GM21825 (cell line): ENCODE measurements around the gene NAA10.

Source experiments
- ATAC-seq: cut with Tn5 transposase; IDR thresholded peaks from one replicate; pipeline ENCODE4 v1.9.1; 2021; ENCODE audit warnings: mild to moderate bottlenecking, moderate library complexity; ENCODE audit not compliant: unreplicated experiment

Gene NAA10

DNA sequence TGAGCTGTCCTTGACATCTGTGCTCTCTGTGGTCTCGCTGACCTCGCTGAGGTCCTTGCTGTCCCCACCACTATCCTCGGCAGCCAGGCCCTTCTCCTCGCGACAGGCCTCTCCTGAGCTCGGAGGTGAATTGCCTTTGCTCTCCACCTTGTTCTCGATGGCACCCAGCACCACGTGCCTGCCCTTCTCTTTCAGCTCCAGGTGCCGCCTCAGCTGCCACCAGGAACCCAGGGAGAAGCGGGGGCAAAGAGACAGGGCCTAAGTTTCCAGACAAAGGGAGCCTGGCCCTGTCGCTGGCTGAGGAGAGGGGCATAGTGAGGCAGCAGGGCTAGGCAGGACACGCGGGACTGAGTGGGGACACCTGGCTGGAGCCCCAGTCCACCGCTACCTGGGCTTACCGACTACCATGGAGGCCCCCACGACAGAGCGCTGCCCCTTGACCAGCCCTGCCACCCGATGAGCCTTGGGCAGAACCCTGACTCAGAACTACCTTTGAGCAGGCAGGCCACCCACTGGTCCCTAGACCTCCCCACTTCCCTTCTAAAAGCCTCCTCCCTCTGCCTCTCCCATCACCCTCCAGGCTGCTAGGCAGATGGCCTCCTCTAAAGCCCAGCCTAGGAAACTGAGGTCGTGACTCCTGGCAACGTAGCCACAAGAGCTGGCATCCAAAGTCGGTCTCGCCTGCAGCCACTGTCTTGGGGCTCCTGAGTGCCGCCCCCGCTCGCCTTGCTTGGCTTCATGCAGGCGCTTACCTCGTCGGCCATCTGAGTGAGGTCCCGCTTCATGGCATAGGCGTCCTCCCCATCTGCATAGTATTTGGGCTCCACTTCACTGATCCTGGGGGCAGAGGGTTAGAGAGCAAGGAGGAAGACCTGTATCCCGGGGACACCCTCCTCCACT is 4.6 kb downstream of the NAA10 start:
- ATAC-seq = no peak

DNA sequence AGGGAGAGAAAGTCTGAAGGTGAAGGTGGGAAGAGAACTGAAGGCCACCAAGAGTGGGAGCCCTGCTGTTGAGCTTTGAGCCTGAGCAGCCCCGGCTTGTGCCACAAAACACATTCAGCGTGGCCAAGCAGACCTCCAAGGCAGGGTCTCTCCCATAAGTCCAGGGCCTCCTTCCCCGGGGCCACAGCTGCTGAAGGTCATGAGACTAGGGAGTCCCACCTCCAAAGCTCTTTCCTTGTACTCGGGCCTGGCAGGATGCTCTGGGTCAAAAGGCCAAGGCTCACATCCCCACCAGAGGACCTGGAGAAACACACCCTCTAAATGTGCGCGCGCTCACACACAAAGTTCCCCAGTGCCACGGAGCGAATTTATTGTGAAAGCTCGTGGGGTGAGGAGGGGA is 5.3 kb downstream of the NAA10 start:
- no peak for ATAC-seq

- no peak for ATAC-seq
Measured at GRCh38 chrX:153928846-153929245, 6.0 kb downstream of the NAA10 start.

DNA sequence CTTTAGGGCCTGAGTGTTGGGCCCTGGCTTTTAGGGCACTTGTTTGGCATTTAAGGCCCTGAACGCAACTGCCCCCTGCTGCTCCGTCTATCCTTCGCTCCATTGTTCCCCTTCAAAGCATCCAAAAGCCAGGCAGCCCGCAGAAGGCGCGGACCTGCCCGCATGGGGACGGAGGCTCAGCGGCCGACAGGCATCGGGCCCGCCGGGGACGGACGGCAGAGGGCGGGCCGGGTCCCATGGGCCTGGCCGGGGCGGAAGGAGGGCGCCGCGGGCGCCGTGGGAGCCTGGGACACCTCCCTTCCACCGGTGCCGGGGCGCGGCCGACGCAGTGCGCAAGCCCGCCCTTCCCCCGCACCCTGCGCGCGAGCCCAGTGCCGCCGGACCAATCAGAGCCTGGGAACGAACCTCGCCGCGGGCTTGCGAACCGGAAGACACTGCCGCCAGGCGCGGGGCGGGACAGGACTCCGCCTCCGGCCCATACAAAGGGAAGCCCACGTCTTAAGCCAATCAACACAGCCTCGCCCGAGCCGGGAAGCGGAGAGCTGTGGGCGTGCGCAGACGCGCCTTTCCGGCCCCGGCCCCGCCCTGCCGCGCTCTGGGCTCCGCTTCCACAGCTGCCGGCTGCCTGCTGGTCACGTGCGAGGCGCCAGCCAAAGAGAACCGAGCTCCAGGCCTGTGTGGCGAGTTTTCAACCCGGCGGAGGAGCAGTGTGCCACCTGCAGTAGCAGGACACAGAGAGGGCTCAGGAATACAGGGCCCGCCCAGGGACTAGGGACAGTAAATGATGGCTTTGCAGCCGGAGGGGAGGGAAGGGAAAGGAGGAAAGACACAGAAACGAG is 6.7 kb downstream of the NAA10 start:
- peak; percentile 76 for ATAC-seq

- no peak for ATAC-seq
Measured at GRCh38 chrX:153927672-153927921, 7.2 kb downstream of the NAA10 start.

DNA sequence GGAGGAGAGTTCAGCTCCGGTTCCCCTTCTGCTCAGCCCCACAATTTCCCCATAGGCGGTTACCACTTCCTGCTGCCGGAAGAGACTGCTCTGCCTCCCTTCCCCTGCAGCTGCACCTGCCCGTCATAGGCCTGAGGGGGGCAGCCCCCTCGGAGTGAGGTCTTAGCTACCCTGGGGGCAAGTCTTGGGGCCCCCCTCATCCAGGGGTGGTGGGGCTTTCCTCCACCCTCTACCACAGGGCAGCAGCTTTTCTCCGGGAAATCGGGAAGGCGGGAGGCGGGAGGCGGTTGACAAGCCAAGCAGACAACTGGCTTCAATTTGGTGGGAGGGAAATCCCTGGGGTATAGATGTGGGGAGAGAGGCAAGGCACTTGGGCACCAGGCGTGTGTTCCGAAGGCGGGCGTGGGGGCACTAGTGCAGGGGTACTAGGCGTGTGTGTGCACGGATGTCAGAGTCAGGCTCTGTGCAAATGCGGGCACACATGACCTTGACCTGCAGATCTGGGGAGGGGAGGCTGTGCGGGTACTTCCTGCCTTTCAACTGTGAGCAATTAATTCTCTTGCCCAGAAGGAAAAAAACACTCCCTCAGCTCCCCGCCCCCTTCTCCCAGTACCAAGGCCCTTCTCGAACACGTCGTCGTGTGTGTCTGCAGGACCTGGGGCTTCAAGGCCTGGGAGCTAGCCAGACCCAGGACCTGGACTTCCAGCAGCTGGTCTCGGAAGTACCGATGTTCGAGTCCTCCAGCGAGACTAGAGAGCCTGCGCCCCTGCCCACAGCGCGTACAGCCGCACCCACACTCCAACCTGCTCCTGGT is 7.8 kb downstream of the NAA10 start:
- ATAC-seq = peak; percentile 37

DNA sequence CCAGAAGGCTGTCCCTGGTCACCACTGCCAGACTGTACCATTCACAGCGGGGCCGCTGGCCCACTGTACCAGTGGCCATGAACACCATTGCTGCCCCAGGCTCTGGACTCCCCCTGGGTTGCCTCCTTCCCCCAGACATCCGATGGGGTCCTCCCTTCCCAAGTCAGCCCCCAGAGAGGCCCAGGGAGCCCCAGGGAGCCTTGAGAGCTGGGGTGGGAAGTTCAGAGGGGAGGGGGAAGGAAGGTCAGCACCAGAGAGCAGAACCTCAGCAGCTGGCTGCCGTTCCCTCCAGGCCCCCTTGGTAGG is 8.3 kb downstream of the NAA10 start:
- no peak for ATAC-seq

DNA sequence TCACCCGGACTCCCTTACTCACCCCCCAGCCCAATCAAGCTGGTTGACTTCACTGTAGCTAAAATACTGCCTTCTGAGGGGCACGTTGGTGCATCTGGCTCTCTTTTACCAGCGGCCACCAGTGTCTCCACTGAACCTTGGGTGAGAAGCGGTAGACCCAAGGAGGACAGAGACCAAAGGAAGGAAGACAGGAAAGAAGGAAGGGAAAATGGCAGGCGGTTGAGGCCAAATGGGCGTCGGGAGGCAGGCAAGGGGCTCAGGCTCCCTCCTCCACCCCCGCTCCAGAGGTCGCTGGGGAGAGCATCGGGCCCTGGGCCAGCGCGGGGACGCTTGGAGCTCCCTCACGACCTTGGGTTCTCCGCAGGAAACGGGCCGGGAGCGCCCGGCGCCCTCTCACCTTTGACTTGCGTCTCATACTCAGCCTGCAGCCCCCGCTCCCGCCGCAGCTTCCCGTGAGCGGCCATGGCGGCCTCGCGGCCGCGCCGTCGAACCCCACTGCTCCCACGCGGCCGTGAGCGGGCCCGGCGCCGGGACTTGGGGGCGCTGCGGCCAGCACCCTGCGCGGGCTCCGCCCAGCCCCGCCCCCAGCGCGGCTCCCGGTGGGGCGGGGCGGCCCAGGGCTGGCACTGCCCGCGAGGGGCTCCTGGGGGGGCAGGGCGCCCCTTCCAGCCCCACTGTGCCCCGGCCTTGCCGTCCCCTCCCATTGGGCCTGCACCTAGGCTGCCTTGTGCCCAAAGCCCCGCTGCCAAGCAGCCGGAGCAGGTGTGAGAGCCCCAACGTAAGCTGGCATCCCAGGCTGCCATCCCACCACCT is 8.9 kb downstream of the NAA10 start, which contains the start of gene ARHGAP4:
ARHGAP4 (minus strand) TSS at position 526 of the 813 bp plus-strand sequence; CDS start at position 464, 62 bp downstream.
- no peak for ATAC-seq

GRCh38 chrX:153925387-153925738 is 9.5 kb downstream of the NAA10 start:
- ATAC-seq = no peak

DNA sequence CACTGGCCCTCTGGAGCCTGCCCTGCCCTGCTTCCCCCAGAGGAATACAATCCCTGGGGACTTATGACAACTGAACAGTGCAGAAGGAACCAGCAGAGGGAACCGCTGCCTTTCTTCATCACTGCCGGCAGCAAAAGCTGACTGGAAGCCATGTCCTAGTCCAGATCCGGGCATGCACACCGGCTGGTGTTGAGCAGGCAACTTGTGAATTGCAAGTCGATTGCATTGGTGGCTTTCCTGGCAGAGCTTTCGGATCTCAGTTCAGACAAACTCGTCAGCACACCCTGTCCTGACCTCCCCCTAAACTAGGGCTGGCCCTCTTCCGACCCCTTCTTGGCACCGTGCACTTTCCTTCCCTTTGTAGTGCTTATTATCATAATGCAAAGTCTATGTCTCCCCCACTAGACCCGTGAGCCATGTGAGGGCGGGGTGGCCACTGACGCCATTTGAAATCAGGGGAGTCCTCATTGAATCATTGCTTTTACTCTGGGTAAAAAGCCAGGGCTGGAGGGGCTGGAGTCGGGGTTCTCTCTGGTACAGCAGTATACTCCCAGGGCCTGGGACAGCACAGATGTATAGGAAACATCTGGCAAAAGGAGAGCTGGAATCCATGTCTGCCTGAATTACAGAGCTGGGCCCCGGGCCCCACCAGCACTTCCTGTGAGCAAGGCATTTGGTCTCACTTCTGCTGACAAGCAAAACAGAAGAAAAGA is 10.5 kb downstream of the NAA10 start:
- no peak for ATAC-seq

GRCh38 chrX:153922932-153923857 is 11.6 kb downstream of the NAA10 start:
- no peak for ATAC-seq

DNA sequence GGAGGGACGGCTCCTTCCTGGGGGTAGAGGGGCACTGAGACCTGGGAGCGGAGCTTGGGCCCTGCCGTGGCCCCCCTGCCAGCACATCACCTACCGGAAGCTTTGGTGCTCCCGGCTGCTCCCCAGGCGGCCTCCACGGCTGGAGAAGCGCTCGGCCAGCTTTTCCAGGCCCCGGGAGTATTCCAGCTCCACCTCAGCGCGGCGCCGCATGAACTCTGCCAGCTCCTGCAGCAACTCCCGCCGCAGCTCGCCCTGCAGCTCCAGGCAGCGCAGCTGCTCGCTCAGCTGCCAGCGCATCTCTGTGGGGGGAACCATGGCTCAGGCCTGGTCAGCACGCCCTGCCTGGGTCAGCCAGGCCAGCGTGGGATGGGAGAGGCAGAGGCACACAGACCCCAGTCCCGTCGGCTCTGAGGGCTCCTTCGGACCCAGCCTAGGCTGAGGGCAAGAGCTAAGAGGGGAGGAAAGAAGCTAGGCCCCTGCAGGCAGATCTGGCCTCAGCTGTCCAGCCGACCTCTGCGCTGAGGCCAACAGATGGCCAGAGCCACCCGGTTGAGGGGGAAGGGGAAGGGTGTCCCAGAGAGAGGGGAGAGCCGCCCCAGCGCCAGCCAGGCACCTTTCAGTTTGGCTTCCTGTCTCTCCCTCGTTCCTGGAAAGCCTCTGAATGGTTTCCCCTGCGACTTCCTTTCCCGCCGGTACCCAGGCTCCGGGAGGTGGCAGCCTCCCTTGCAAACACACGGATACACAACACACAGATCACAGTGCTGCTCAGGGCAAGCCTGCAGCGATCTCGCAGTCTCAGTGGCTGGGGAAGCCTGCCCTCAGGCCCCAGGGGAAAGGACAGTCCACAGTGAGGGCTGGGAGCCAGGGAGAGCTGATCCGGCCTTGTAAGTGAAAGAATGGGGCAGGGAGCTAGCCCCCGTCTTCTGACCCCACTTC is 13.1 kb downstream of the NAA10 start:
- no peak for ATAC-seq

DNA sequence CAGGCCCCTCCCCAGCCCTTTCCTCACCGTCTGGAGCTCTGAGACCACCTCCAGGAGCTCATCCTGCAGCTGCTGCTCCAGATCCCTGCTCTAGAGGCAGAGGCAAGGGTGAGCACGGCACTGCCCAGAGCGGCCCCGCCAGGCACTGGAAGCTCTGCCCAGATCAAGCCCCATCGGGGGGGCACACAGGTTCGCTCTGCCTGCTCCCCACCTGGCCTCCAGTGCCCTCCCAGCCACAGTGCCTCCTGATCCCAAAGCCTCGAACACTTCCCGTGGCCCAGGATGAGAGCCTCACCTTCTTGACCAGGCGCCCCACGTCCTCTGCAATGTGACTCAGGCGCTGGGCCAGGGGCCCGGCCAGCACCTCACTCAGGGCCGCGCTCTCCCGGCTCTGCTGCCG is 13.8 kb downstream of the NAA10 start:
- no peak for ATAC-seq

- no peak for ATAC-seq
Measured at GRCh38 chrX:153920546-153920945, 14.3 kb downstream of the NAA10 start.

DNA sequence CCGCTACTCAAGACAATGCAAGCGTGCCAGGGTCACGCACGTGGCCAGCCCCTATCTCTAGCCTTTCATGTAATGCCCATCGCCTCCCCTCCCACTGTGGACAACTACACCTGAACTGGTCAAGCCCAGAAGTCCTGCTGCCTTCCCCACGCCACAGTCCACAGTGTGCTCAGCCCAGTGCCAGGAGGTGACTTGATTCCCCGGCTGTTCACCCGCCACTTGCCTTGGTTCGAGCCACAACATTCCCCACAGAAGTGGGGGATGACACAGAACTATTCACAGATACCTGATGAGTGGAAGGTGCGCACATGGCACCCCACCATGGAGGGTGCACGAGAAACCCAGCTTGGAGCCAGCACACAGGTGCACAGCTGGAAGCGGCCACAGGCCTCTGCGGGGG is 15.6 kb downstream of the NAA10 start:
- ATAC-seq = no peak

- ATAC-seq = no peak
Measured at GRCh38 chrX:153917869-153918268, 17.0 kb downstream of the NAA10 start.

DNA sequence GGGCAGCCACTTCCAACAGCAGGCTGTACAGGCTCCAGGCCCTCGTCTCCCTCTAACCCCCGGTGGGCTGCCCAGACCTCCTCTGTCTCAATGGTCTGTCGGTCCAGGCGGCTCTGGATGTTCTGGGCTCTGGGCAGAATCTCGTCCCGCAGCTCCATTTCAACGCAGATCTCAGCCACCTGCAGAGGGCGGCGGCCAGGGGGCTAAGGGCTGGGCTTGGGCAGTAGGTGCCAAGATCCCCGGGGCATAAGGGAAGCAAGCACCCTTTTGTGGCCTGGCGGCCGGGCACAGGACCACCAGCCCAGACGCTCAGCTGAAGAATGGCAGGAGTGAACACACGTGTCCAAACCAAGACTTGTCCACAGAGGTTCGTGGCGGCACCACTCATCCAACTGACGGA is 21.1 kb downstream of the NAA10 start:
- no peak for ATAC-seq

DNA sequence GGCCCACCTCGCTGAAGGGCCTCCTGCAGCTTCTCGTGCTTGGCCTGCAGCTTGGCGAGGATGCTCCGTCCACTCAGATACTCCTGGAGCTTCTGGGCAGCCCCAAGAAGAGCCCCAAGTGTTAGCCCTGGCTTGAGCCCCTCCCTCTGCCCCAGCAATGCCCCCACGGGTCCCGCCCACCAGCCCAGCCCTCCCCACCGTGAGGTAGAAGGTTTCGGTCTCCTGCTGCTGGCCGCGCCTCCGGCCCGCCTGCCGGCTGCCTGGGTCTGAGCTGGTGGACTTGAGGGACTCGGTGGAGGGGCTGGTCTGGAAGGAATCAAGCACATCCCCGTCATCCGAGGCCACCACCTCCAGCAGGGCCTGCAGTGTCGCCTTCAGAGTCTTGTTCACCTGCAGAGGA is 21.6 kb downstream of the NAA10 start:
- no peak for ATAC-seq
